ENCODE data around the gene CNTN6.

Gene CNTN6

GRCh38 chr3:1179146-1179545, 86.3 kb downstream of the CNTN6 start:
- no peak for DNase-seq

- DNase-seq, result no peak
These were observed 90.7 kb downstream of the CNTN6 start for GRCh38 chr3:1183320-1184048.

- DNase-seq, result no peak
These were observed 97.7 kb downstream of the CNTN6 start for GRCh38 chr3:1190569-1190968.

GRCh38 chr3:1191026-1191425, 98.2 kb downstream of the CNTN6 start:
- no peak for DNase-seq

GRCh38 chr3:1195947-1196346, 103.1 kb downstream of the CNTN6 start:
- DNase-seq, result no peak

- no peak for DNase-seq
These were observed 104.2 kb downstream of the CNTN6 start for GRCh38 chr3:1197051-1197450.

- no peak for DNase-seq
These were observed 107.5 kb downstream of the CNTN6 start for GRCh38 chr3:1200371-1200770.

- DNase-seq, result no peak
These were observed 115.1 kb downstream of the CNTN6 start for GRCh38 chr3:1207904-1208303.

- no peak for DNase-seq
These were observed 122.1 kb downstream of the CNTN6 start for GRCh38 chr3:1214933-1215332.

- no peak for DNase-seq
These were observed 124.0 kb downstream of the CNTN6 start for GRCh38 chr3:1216856-1217255.

- no peak for DNase-seq
These were observed 134.3 kb downstream of the CNTN6 start for GRCh38 chr3:1227111-1227510.

GRCh38 chr3:1228289-1228688, 135.5 kb downstream of the CNTN6 start:
- no peak for DNase-seq

- DNase-seq, result no peak
These were observed 138.1 kb downstream of the CNTN6 start for GRCh38 chr3:1230920-1231319.

GRCh38 chr3:1232276-1232675, 139.5 kb downstream of the CNTN6 start:
- DNase-seq, result no peak

GRCh38 chr3:1235526-1236120, 142.8 kb downstream of the CNTN6 start:
- DNase-seq, result no peak

- no peak for DNase-seq
These were observed 158.6 kb downstream of the CNTN6 start for GRCh38 chr3:1251282-1252060.

- no peak for DNase-seq
These were observed 159.2 kb downstream of the CNTN6 start for GRCh38 chr3:1252061-1252430.

GRCh38 chr3:1262246-1262645, 169.4 kb downstream of the CNTN6 start:
- DNase-seq, result no peak

- no peak for DNase-seq
These were observed 170.3 kb downstream of the CNTN6 start for GRCh38 chr3:1263121-1263520.

GRCh38 chr3:1269808-1270207, 177.0 kb downstream of the CNTN6 start:
- DNase-seq, result no peak

- DNase-seq, result no peak
These were observed 179.9 kb downstream of the CNTN6 start for GRCh38 chr3:1272546-1273265.

GRCh38 chr3:1275495-1275894, 182.7 kb downstream of the CNTN6 start:
- no peak for DNase-seq

GRCh38 chr3:1287815-1288214, 195.0 kb downstream of the CNTN6 start:
- DNase-seq, result no peak

All from right hindlimb (tissue), 1 donor.